Kidney (tissue), 14 donors: Measurements from ENCODE around the gene MAP1LC3C. TPM values are rescaled to one million over a fixed set of nuclear protein-coding genes. Genes with fewer than 3 reads are reported as not detected.
A peak's percentile ranks its signal among the peaks of the same experiment; 100 is the strongest.

ENCODE experiments used
- DNase-seq, 5 donors: peaks; one replicate each; pipeline ENCODE4 v3.0.0-alpha.2; 2013 to 2020
- FAIRE-seq: peaks from 2 replicates; lab custom pipeline; 2012; peaks lifted over from hg19 to GRCh38; lab: Jason Lieb, UNC
- H3K27ac ChIP-seq, 2 donors: one replicate each; pipeline ENCODE4 v1.7.0; 2013; ENCODE audit warnings: low read depth in 2 of 2, low read length in 2 of 2, inconsistent platforms in 1 of 2
- H3K27me3 ChIP-seq: one replicate; pipeline ENCODE4 v1.7.1; 2013; ENCODE audit warnings: low read length, inconsistent platforms; ENCODE audit not compliant: control insufficient read depth, insufficient read depth
- H3K36me3 ChIP-seq, 3 donors: one replicate each; pipeline versions ENCODE4 v1.7.0 to v1.7.1; 2013; ENCODE audit warnings: low read length in 3 of 3, control low read depth in 1 of 3, inconsistent platforms in 1 of 3; ENCODE audit not compliant: insufficient read depth in 3 of 3, control insufficient read depth in 2 of 3
- H3K4me1 ChIP-seq, 3 donors: one replicate each; pipeline versions ENCODE4 v1.7.0 to v1.7.1; 2013; ENCODE audit warnings: low read length in 3 of 3, inconsistent platforms in 1 of 3, low read depth in 1 of 3; ENCODE audit not compliant: control insufficient read depth in 2 of 3, insufficient read depth in 2 of 3
- H3K4me3 ChIP-seq, 3 donors: one replicate each; pipeline versions ENCODE4 v1.7.0 to v1.8.1; 2013; ENCODE audit warnings: low read length in 3 of 3, control low read depth in 1 of 3, inconsistent platforms in 1 of 3
- H3K9ac ChIP-seq, 3 donors: one replicate each; pipeline versions ENCODE4 v1.7.0 to v1.7.1; 2013; ENCODE audit warnings: low read length in 3 of 3, control low read depth in 1 of 3, inconsistent platforms in 1 of 3
- H3K9me3 ChIP-seq, 3 donors: one replicate each; pipeline versions ENCODE4 v1.7.0 to v1.7.1; 2013; ENCODE audit warnings: low read length in 3 of 3, control low read depth in 1 of 3, inconsistent platforms in 1 of 3; ENCODE audit not compliant: control insufficient read depth in 2 of 3, insufficient read depth in 1 of 3
- intact Hi-C: fragments of 100-400 bp; cut with DNase I; formaldehyde crosslinking; loops from one replicate; pipeline ENCODE4 v1.11.1; 2022
- polyA plus RNA-seq: library from polyadenylated mRNA; stranded (reverse); fragments of 350-450 nt; fragmentation: Illumina TruSeq; extraction: RNeasy Lipid Tissue Mini Kit (QIAGEN cat#74804); gene quantifications from one replicate; pipeline ENCODE4 v1.2.3, GENCODE V29; 2014; ENCODE audit warnings: low read depth, low replicate concordance; ENCODE audit not compliant: insufficient read depth
- total RNA-seq: library from RNA; stranded (reverse); fragmentation: NEBNext Ultra II Directional; extraction: Animal tissue kit (Norgen Biotek cat#: 25700); gene quantifications from one replicate; pipeline ENCODE4 v1.2.1, GENCODE V29; 2021
- TF ChIP-seq, protein P1 (sequence below): IDR thresholded peaks from 3 replicates; pipeline ENCODE4 v1.5.1; 2012; ENCODE audit warnings: mild to moderate bottlenecking, moderate library complexity, borderline replicate concordance; ENCODE audit not compliant: insufficient read depth; ENCODE audit errors: extremely low read depth
- donor health status: control.
- donor health status: control.
- donor health status: control.
- donor health status: control.
- donor health status: control.
- donor health status: DM: yes; HTN: yes; CAD: no.
- donor health status: Normal renal cell carcinoma (clear cell type).

The MAP1LC3C gene
- total and polyA plus RNA-seq, 2 donors from 2014 or later: 5.1 TPM; not detected in 1

DNA sequence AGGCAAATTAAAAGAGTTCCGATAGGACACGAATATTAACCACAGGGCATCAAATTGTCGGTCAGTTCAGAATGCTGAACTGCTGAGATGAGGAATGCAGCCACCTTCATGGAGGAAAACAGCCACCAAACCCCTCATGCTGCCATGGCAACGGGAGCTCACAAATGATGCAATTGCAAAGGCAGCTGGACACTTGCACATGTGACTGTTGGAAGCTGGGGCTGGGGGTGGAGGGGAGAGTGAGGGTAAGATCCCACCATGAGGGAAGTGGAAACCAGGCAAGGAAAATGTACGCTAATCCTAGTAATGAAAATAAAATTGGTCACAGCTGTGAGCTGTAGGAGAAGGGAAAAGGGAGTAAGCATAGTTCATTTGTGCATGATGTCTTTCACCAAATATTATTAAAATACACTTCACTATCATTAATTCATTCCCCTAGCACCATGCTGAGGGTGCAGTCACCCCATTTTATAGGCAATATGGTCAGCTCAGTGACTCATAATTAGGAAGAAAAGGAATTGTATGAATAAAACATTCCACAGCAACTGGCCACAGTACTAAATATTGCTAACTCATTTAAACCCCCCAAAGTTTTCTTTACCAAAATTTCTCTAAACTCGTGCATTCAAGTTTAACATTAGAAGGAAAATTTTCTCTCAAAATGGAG, 26.1 kb downstream of the MAP1LC3C start:
- intact Hi-C loops: no loop called here
- no peak overlapping the region for H3K9ac ChIP-seq
- H3K27ac ChIP-seq: no peak overlapping the region

DNA sequence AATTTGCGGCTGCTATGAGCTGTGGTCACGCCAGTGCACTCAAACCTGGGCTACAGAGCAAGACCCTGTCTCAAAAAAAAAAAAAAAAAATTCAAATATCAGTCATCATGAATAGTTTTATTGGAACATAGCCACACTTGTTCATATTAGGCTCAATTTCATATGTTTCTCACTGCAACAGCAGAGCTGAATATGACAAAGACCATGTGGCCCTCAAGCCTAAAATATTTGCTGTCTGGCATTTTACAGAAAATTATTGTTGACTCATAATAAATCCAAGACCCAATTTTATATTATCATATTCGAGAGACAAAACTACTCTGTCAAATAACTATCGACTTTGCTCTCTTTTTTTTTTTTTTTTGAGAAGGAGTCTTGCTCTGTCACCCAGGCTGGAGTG, 30.3 kb downstream of the MAP1LC3C start:
- intact Hi-C loops: no loop called here
- TF ChIP-seq, protein P1, sequence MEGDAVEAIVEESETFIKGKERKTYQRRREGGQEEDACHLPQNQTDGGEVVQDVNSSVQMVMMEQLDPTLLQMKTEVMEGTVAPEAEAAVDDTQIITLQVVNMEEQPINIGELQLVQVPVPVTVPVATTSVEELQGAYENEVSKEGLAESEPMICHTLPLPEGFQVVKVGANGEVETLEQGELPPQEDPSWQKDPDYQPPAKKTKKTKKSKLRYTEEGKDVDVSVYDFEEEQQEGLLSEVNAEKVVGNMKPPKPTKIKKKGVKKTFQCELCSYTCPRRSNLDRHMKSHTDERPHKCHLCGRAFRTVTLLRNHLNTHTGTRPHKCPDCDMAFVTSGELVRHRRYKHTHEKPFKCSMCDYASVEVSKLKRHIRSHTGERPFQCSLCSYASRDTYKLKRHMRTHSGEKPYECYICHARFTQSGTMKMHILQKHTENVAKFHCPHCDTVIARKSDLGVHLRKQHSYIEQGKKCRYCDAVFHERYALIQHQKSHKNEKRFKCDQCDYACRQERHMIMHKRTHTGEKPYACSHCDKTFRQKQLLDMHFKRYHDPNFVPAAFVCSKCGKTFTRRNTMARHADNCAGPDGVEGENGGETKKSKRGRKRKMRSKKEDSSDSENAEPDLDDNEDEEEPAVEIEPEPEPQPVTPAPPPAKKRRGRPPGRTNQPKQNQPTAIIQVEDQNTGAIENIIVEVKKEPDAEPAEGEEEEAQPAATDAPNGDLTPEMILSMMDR: no peak
- FAIRE-seq: no peak

More for the DNA sequence above, 26.1 kb downstream of the MAP1LC3C start:
- H3K9me3 ChIP-seq: no peaks in the 10 kb centered on the region
- H3K4me3 ChIP-seq: no peak overlapping the region
- no peak for FAIRE-seq
- H3K27me3 ChIP-seq: no peaks in the 10 kb centered on the region
- H3K36me3 ChIP-seq: no peaks in the 10 kb centered on the region
- DNase-seq: peak in 4 of 5 donors; percentile 64 to 85 (median 75)
- TF ChIP-seq, protein P1: no peak
- no peaks in the 10 kb centered on the region for H3K4me1 ChIP-seq

DNA sequence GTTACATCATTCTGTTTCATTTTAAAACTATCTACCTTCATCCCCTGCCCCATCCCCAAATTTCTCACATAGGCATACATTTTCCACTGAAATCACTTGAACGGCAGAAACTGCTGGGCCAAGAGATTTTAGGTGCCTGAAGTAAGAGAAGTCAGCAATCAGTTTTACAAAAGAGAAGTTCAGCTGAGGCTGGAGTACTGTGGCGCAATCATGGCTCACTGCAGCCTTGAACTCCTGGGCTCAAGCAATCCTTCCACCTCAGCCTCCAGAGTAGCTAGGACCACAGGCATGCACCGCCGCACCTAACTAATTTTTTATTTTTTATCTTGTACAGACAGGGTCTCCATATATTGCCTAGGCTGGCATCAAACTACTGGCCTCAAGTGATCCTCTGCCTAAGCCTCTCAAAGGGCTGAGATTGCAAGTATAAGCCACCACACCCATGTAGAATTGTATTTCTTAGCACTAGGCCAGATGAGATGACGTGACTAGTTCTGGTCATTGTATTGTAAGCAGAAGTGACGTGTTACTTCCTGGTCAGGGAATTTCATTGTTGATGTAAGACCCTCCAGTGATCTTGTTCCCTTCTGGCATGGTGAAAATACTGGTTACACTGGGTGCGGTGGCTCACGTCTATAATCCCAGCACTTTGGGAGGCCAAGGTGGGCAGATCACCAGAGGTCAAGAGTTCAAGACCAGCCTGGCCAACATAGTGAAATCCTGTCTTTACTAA, 34.2 kb downstream of the MAP1LC3C start:
- H3K9ac ChIP-seq: no peak overlapping the region
- H3K4me1 ChIP-seq: no peaks in the 10 kb centered on the region
- no peaks in the 10 kb centered on the region for H3K27me3 ChIP-seq
- H3K9me3 ChIP-seq: no peaks in the 10 kb centered on the region
- DNase-seq (no peak), FAIRE-seq (no peak)
- intact Hi-C loops: no loop called here
- H3K27ac ChIP-seq: no peak overlapping the region
- TF ChIP-seq, protein P1: no peak
- no peaks in the 10 kb centered on the region for H3K36me3 ChIP-seq
- no peak overlapping the region for H3K4me3 ChIP-seq

More for the DNA sequence above, 30.3 kb downstream of the MAP1LC3C start:
- no peak for DNase-seq
- Histone ChIP-seq H3K4me1 (no peaks in the 10 kb centered on the region), H3K4me3 (no peak overlapping the region), H3K9me3 (no peaks in the 10 kb centered on the region), H3K27me3 (no peaks in the 10 kb centered on the region), H3K27ac (no peak overlapping the region), H3K9ac (no peak overlapping the region), H3K36me3 (no peaks in the 10 kb centered on the region)
